Lower leg skin (tissue), 3 donors: ENCODE measurements around the gene ANK2.

ENCODE experiments used
- POLR2A ChIP-seq, 2 donors: fragments of 450-650 bp; IDR thresholded peaks; one replicate each; pipeline ENCODE4 v1.6.1; 2016 to 2017; ENCODE audit warnings: antibody characterized with exemption in 2 of 2, mild to moderate bottlenecking in 1 of 2, moderate library complexity in 1 of 2
- TF ChIP-seq, protein P1 (sequence below), 3 donors: fragments of 450-650 bp; IDR thresholded peaks; one replicate each; pipeline ENCODE4 v1.5.1; 2016; ENCODE audit warnings: antibody characterized with exemption in 3 of 3, mild to moderate bottlenecking in 3 of 3, moderate library complexity in 2 of 3

DNA sequence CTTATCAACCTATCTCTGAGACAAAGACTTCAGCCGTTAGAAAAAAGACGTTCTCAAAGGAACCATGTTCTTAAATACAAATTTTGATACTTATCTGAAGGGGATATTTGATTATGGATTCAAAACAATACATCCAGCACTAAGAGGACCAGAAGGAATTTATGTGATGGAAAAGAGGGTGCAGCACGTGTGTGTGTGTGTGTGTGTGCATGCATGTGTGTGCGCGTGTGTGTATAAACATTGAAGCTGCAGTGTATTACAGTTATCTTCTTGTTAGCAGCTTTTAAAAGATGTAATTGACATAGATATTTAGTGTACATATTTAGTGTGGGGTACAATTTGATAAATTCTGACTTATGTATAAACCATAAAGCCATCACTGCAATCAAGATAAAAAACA lies 44.9 kb downstream of the ANK2 start:
- no peak for TF ChIP-seq POLR2A (IDR thresholded peaks at IDR 0.05)
- TF ChIP-seq, protein P1, sequence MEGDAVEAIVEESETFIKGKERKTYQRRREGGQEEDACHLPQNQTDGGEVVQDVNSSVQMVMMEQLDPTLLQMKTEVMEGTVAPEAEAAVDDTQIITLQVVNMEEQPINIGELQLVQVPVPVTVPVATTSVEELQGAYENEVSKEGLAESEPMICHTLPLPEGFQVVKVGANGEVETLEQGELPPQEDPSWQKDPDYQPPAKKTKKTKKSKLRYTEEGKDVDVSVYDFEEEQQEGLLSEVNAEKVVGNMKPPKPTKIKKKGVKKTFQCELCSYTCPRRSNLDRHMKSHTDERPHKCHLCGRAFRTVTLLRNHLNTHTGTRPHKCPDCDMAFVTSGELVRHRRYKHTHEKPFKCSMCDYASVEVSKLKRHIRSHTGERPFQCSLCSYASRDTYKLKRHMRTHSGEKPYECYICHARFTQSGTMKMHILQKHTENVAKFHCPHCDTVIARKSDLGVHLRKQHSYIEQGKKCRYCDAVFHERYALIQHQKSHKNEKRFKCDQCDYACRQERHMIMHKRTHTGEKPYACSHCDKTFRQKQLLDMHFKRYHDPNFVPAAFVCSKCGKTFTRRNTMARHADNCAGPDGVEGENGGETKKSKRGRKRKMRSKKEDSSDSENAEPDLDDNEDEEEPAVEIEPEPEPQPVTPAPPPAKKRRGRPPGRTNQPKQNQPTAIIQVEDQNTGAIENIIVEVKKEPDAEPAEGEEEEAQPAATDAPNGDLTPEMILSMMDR (IDR thresholded peaks at IDR 0.05) = no peak
